ENCODE data around the gene MKX. TPM values are rescaled to one million over a fixed set of nuclear protein-coding genes. Genes with fewer than 3 reads are reported as not detected.
A peak's percentile ranks its signal among the peaks of the same experiment; 100 is the strongest.

MKX gene
- 4.0 TPM for total RNA-seq

- peak; percentile 22 for DNase-seq
These were observed at the start of gene MKX for GRCh38 chr10:27745732-27746396. MKX (minus strand) TSS chr10:27745819; CDS start chr10:27743415, 2,404 bp downstream.

- DNase-seq: no peak
These were observed 48.5 kb upstream of the MKX start for GRCh38 chr10:27794157-27794556.

- no peak for DNase-seq
These were observed 46.6 kb upstream of the MKX start for GRCh38 chr10:27792216-27792615.

GRCh38 chr10:27784272-27784671 is 38.7 kb upstream of the MKX start:
- DNase-seq: no peak

- no peak for DNase-seq
These were observed 38.0 kb upstream of the MKX start for GRCh38 chr10:27783660-27784059.

- peak; percentile 11 for DNase-seq
These were observed 33.9 kb upstream of the MKX start for GRCh38 chr10:27779462-27780015.

GRCh38 chr10:27774831-27775230 is 29.2 kb upstream of the MKX start:
- no peak for DNase-seq

- DNase-seq: no peak
These were observed 25.6 kb upstream of the MKX start for GRCh38 chr10:27771231-27771630.

- no peak for DNase-seq
These were observed 24.6 kb upstream of the MKX start for GRCh38 chr10:27770181-27770580.

- no peak for DNase-seq
These were observed 15.2 kb upstream of the MKX start for GRCh38 chr10:27760867-27761266.

GRCh38 chr10:27759483-27760272 is 14.1 kb upstream of the MKX start:
- DNase-seq: no peak

GRCh38 chr10:27752673-27753237 is 7.1 kb upstream of the MKX start:
- no peak for DNase-seq

GRCh38 chr10:27748601-27749000 is 3.0 kb upstream of the MKX start:
- DNase-seq: no peak

- no peak for DNase-seq
These were observed 1.5 kb upstream of the MKX start for GRCh38 chr10:27747096-27747451.

GRCh38 chr10:27746397-27747095 is 927 bp upstream of the MKX start:
- DNase-seq: no peak

GRCh38 chr10:27744802-27745731 is 552 bp downstream of the MKX start:
- no peak for DNase-seq

GRCh38 chr10:27743877-27744801 is 1.5 kb downstream of the MKX start:
- no peak for DNase-seq

GRCh38 chr10:27743012-27743876 is 2.4 kb downstream of the MKX start:
- DNase-seq: peak; percentile 18

Measured in skin of body (tissue), 2 donors.